WTC11 (cell line): ENCODE results near the gene RGMB. TPM values are rescaled to one million over a fixed set of nuclear protein-coding genes. Genes with fewer than 3 reads are reported as not detected.
A peak's percentile ranks its signal among the peaks of the same experiment; 100 is the strongest.

Experiments
- ATAC-seq: fragments of 200-7000 bp; cut with Tn5 transposase; 2 replicates; pipeline ENCODE4 v1.10.0; 2021; ENCODE audit warnings: mild to moderate bottlenecking, moderate library complexity
- CTCF ChIA-PET: fragments of 300-600 bp; sonication (Branson Sonifier 250); formaldehyde crosslinking; loops from one replicate; lab custom pipeline; 2021; ENCODE audit warnings: antibody characterized with exemption; lab: Charles Lee
- POLR2A ChIA-PET: fragments of 350-600 bp; sonication (Branson Sonifier 250); formaldehyde crosslinking; loops from one replicate; lab custom pipeline; 2021; ENCODE audit warnings: antibody characterized with exemption; lab: Charles Lee
- DNase-seq: peaks from one replicate; pipeline ENCODE4 v3.0.0; 2021; ENCODE audit warnings: low spot score
- H3K27ac Mint-ChIP-seq: 2 replicates; pipeline ENCODE4 v1.8.0; 2021; ENCODE audit warnings: mixed read lengths
- H3K27me3 Mint-ChIP-seq: 2 replicates; pipeline ENCODE4 v1.8.0; 2021; ENCODE audit warnings: low read depth, mild to moderate bottlenecking, moderate library complexity, mixed read lengths
- H3K36me3 Mint-ChIP-seq: 2 replicates; pipeline ENCODE4 v1.8.0; 2021; ENCODE audit warnings: mixed read lengths
- H3K4me1 Mint-ChIP-seq: 2 replicates; pipeline ENCODE4 v1.8.0; 2022; ENCODE audit warnings: mixed read lengths
- H3K4me3 Mint-ChIP-seq: 2 replicates; pipeline ENCODE4 v1.8.0; 2021; ENCODE audit warnings: mild to moderate bottlenecking, moderate library complexity, mixed read lengths
- H3K9me3 Mint-ChIP-seq: 2 replicates; pipeline ENCODE4 v1.8.0; 2021; ENCODE audit warnings: mixed read lengths
- GABPB1 ChIP-seq: sonication (generic); formaldehyde crosslinking; IDR thresholded peaks from 2 replicates; pipeline ENCODE4 v1.8.1; 2023; ENCODE audit warnings: mild to moderate bottlenecking, missing genetic modification reagents
- NFYB ChIP-seq: sonication (generic); formaldehyde crosslinking; conservative IDR thresholded peaks from 2 replicates; pipeline ENCODE4 v1.8.0; 2022; ENCODE audit warnings: low read depth, missing genetic modification reagents
- OVOL2 ChIP-seq: fragments of 250-450 bp; sonication (Bioruptor Pico); IDR thresholded peaks from 2 replicates; pipeline ENCODE4 v1.9.0; 2021; ENCODE audit warnings: mild to moderate bottlenecking, borderline replicate concordance
- SMAD4 ChIP-seq: sonication (generic); formaldehyde crosslinking; IDR thresholded peaks from 2 replicates; pipeline ENCODE4 v1.8.0; 2022; ENCODE audit warnings: mild to moderate bottlenecking, missing genetic modification reagents
- ZBTB21 ChIP-seq: sonication (generic); formaldehyde crosslinking; IDR thresholded peaks from 2 replicates; pipeline ENCODE4 v1.8.1; 2023; ENCODE audit warnings: mild to moderate bottlenecking, missing genetic modification reagents, borderline replicate concordance
- ZNF121 ChIP-seq: sonication (generic); formaldehyde crosslinking; IDR thresholded peaks from 2 replicates; pipeline ENCODE4 v1.8.0; 2023; ENCODE audit warnings: missing genetic modification reagents
- total RNA-seq: library from RNA; stranded (reverse); gene quantifications from 3 replicates; pipeline ENCODE4 v1.2.3, GENCODE V29; 2021
- TF ChIP-seq, protein P1 (sequence below): sonication (generic); formaldehyde crosslinking; IDR thresholded peaks from 2 replicates; pipeline ENCODE4 v1.8.0; 2022; ENCODE audit warnings: missing genetic modification reagents
- TF ChIP-seq, protein P2 (sequence below): sonication (generic); formaldehyde crosslinking; IDR thresholded peaks from 2 replicates; pipeline ENCODE4 v1.8.1; 2023; ENCODE audit warnings: mild to moderate bottlenecking, missing genetic modification reagents, borderline replicate concordance
- TF ChIP-seq, protein P3 (sequence below): fragments of 200-600 bp; IDR thresholded peaks from 2 replicates; pipeline ENCODE4 v1.8.0; 2022; ENCODE audit warnings: antibody characterized with exemption
- TF ChIP-seq, protein P4 (sequence below): fragments of 250-450 bp; sonication (Bioruptor Pico); IDR thresholded peaks from 2 replicates; pipeline ENCODE4 v1.8.0; 2021; ENCODE audit warnings: mild to moderate bottlenecking
- TF ChIP-seq, protein P5 (sequence below): sonication (generic); formaldehyde crosslinking; IDR thresholded peaks from 2 replicates; pipeline ENCODE4 v1.8.0; 2022; ENCODE audit warnings: mild to moderate bottlenecking, missing genetic modification reagents

RGMB gene
- total RNA-seq, 1 experiment from 2014 or later: 33.0 TPM

DNA sequence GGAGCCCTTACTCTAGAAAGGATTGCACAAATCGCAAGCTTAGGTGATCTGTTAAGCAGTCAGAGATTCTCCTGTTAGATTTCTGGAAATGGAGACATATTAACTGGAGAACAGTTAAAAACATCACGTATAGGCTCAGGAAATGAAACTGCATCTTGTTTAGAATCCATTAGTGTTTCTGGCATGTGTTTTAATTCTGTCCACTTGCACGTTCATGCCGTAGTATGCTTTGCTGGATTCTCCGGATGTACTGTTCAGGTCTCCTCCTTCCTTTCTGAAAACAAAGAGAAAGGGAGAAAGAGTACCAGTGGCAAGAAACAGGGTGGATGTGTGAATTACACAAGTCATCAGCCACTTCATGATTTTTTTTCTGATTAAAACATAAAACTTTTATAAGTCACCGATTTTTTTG, 2.5 kb upstream of the RGMB start (continued):
- TF ChIP-seq, protein P1, sequence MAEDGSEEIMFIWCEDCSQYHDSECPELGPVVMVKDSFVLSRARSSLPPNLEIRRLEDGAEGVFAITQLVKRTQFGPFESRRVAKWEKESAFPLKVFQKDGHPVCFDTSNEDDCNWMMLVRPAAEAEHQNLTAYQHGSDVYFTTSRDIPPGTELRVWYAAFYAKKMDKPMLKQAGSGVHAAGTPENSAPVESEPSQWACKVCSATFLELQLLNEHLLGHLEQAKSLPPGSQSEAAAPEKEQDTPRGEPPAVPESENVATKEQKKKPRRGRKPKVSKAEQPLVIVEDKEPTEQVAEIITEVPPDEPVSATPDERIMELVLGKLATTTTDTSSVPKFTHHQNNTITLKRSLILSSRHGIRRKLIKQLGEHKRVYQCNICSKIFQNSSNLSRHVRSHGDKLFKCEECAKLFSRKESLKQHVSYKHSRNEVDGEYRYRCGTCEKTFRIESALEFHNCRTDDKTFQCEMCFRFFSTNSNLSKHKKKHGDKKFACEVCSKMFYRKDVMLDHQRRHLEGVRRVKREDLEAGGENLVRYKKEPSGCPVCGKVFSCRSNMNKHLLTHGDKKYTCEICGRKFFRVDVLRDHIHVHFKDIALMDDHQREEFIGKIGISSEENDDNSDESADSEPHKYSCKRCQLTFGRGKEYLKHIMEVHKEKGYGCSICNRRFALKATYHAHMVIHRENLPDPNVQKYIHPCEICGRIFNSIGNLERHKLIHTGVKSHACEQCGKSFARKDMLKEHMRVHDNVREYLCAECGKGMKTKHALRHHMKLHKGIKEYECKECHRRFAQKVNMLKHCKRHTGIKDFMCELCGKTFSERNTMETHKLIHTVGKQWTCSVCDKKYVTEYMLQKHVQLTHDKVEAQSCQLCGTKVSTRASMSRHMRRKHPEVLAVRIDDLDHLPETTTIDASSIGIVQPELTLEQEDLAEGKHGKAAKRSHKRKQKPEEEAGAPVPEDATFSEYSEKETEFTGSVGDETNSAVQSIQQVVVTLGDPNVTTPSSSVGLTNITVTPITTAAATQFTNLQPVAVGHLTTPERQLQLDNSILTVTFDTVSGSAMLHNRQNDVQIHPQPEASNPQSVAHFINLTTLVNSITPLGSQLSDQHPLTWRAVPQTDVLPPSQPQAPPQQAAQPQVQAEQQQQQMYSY (CRISPR knock-in tag): no peak
- TF ChIP-seq NFYB (CRISPR knock-in tag) (no peak), GABPB1 (CRISPR knock-in tag) (no peak), SMAD4 (CRISPR knock-in tag) (no peak)
- TF ChIP-seq, protein P2, sequence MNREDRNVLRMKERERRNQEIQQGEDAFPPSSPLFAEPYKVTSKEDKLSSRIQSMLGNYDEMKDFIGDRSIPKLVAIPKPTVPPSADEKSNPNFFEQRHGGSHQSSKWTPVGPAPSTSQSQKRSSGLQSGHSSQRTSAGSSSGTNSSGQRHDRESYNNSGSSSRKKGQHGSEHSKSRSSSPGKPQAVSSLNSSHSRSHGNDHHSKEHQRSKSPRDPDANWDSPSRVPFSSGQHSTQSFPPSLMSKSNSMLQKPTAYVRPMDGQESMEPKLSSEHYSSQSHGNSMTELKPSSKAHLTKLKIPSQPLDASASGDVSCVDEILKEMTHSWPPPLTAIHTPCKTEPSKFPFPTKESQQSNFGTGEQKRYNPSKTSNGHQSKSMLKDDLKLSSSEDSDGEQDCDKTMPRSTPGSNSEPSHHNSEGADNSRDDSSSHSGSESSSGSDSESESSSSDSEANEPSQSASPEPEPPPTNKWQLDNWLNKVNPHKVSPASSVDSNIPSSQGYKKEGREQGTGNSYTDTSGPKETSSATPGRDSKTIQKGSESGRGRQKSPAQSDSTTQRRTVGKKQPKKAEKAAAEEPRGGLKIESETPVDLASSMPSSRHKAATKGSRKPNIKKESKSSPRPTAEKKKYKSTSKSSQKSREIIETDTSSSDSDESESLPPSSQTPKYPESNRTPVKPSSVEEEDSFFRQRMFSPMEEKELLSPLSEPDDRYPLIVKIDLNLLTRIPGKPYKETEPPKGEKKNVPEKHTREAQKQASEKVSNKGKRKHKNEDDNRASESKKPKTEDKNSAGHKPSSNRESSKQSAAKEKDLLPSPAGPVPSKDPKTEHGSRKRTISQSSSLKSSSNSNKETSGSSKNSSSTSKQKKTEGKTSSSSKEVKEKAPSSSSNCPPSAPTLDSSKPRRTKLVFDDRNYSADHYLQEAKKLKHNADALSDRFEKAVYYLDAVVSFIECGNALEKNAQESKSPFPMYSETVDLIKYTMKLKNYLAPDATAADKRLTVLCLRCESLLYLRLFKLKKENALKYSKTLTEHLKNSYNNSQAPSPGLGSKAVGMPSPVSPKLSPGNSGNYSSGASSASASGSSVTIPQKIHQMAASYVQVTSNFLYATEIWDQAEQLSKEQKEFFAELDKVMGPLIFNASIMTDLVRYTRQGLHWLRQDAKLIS (CRISPR knock-in tag): no peak

DNA sequence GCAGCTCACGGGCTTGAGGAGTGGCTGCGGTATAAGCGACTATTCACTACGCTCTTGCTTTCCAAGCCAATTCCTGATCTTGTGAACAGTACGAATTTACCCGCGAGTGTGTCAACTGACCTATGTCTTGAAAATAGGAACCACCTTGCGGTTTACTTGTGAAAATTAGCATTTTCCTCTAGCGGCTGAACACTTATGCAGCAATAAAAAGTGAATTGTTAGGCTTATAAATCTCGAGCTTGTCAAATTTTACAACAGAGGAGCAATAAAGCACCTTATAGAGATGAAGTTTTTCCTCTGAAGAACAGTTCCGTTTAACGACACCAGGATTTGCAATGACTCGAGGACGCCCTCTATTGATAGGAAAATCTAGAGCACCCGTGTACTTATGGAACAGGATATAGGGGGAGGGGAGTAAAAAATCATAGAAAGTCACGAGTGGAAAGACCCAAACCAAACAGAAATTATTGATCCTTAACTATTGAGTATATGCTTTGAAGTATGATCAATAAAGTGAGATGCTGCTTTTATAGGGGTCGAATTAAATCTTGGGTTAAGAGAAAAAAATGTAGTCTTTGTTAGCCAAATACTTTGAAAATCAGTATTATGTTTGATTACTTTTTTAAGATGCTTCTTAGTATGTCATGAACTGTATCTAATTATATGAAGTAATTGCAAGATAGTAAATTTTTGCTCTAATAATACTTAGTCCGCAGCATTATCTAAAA, 1.9 kb upstream of the RGMB start:
- H3K4me1 Mint-ChIP-seq: peaks cover 58% of the 10 kb centered on the region
- CTCF ChIA-PET: interaction anchor here (0.6 to 4.5 kb wide), 4 partner anchors 24 to 60 kb away, joined by 3 to 57 read pairs (median 8); no protein-coding TSS in a partner anchor
- no peaks in the 10 kb centered on the region for H3K9me3 Mint-ChIP-seq
- peaks cover 9% of the 10 kb centered on the region for H3K27me3 Mint-ChIP-seq
- H3K36me3 Mint-ChIP-seq: peaks cover 21% of the 10 kb centered on the region
- H3K4me3 Mint-ChIP-seq: peak overlapping the region; percentile 94
- ATAC-seq (no peak), DNase-seq (peak; percentile 49)
- no peak overlapping the region for H3K27ac Mint-ChIP-seq
- POLR2A ChIA-PET: interaction anchor here (0.9 kb wide), 1 partner anchor 25 kb away, joined by 3 read pairs; no protein-coding TSS in a partner anchor
- TF ChIP-seq, protein P3, sequence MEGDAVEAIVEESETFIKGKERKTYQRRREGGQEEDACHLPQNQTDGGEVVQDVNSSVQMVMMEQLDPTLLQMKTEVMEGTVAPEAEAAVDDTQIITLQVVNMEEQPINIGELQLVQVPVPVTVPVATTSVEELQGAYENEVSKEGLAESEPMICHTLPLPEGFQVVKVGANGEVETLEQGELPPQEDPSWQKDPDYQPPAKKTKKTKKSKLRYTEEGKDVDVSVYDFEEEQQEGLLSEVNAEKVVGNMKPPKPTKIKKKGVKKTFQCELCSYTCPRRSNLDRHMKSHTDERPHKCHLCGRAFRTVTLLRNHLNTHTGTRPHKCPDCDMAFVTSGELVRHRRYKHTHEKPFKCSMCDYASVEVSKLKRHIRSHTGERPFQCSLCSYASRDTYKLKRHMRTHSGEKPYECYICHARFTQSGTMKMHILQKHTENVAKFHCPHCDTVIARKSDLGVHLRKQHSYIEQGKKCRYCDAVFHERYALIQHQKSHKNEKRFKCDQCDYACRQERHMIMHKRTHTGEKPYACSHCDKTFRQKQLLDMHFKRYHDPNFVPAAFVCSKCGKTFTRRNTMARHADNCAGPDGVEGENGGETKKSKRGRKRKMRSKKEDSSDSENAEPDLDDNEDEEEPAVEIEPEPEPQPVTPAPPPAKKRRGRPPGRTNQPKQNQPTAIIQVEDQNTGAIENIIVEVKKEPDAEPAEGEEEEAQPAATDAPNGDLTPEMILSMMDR: peak; percentile 57
- TF ChIP-seq OVOL2 (CRISPR knock-in tag): no peak
- no peak for TF ChIP-seq ZNF121 (CRISPR knock-in tag)
- TF ChIP-seq, protein P4, sequence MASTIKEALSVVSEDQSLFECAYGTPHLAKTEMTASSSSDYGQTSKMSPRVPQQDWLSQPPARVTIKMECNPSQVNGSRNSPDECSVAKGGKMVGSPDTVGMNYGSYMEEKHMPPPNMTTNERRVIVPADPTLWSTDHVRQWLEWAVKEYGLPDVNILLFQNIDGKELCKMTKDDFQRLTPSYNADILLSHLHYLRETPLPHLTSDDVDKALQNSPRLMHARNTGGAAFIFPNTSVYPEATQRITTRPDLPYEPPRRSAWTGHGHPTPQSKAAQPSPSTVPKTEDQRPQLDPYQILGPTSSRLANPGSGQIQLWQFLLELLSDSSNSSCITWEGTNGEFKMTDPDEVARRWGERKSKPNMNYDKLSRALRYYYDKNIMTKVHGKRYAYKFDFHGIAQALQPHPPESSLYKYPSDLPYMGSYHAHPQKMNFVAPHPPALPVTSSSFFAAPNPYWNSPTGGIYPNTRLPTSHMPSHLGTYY (CRISPR knock-in tag): no peak
- TF ChIP-seq, protein P5, sequence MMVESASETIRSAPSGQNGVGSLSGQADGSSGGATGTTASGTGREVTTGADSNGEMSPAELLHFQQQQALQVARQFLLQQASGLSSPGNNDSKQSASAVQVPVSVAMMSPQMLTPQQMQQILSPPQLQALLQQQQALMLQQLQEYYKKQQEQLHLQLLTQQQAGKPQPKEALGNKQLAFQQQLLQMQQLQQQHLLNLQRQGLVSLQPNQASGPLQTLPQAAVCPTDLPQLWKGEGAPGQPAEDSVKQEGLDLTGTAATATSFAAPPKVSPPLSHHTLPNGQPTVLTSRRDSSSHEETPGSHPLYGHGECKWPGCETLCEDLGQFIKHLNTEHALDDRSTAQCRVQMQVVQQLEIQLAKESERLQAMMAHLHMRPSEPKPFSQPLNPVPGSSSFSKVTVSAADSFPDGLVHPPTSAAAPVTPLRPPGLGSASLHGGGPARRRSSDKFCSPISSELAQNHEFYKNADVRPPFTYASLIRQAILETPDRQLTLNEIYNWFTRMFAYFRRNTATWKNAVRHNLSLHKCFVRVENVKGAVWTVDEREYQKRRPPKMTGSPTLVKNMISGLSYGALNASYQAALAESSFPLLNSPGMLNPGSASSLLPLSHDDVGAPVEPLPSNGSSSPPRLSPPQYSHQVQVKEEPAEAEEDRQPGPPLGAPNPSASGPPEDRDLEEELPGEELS: no peak
- no peak for TF ChIP-seq ZBTB21 (CRISPR knock-in tag)
- TF ChIP-seq GABPB1 (CRISPR knock-in tag): no peak
